DOHH2 (cell line): ENCODE results near the gene PPM1J.

Experiments
- EZH2phosphoT487 ChIP-seq: fragments of 200-600 bp; sonication (generic); IDR thresholded peaks from 2 replicates; pipeline ENCODE4 v1.6.1; 2017; ENCODE audit warnings: borderline replicate concordance, mild to moderate bottlenecking, antibody characterized with exemption, low read length, moderate library complexity, mixed read lengths
- TF ChIP-seq, protein P1 (sequence below): fragments of 200-600 bp; sonication (generic); IDR thresholded peaks from one replicate; pipeline ENCODE4 v1.5.1; 2014; ENCODE audit warnings: antibody characterized with exemption, mild to moderate bottlenecking, low read depth, low read length; ENCODE audit not compliant: poor library complexity, severe bottlenecking

DNA sequence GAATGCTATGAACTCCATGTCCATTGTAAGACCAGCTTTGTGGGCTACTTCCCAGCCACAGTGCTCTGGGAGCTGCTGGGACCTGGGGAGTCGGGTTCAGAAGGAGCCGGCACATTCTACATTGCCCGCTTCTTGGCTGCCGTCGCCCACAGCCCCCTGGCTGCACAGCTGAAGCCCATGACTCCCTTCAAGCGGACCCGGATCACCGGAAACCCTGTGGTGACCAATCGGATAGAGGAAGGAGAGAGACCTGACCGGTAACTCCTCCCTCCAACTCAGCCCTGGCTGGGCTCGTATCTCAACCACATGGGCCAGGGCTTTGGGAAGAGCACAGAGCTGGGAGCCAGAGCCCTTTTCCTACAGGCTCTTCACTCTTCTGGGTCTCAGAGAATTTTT, 25.3 kb downstream of the PPM1J start:
- TF ChIP-seq, protein P1, sequence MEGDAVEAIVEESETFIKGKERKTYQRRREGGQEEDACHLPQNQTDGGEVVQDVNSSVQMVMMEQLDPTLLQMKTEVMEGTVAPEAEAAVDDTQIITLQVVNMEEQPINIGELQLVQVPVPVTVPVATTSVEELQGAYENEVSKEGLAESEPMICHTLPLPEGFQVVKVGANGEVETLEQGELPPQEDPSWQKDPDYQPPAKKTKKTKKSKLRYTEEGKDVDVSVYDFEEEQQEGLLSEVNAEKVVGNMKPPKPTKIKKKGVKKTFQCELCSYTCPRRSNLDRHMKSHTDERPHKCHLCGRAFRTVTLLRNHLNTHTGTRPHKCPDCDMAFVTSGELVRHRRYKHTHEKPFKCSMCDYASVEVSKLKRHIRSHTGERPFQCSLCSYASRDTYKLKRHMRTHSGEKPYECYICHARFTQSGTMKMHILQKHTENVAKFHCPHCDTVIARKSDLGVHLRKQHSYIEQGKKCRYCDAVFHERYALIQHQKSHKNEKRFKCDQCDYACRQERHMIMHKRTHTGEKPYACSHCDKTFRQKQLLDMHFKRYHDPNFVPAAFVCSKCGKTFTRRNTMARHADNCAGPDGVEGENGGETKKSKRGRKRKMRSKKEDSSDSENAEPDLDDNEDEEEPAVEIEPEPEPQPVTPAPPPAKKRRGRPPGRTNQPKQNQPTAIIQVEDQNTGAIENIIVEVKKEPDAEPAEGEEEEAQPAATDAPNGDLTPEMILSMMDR: no peak
- no peak for TF ChIP-seq EZH2phosphoT487
